MM.1S (cell line): ENCODE measurements around the gene TMEM132D.

Experiments used
- CTCF ChIP-seq: fragments of 300-600 bp; sonication (generic); IDR thresholded peaks from 2 replicates; pipeline ENCODE4 v1.5.1; 2016; ENCODE audit warnings: antibody characterized with exemption, low read length, mixed read lengths
- EZH2 ChIP-seq: fragments of 300-600 bp; sonication (generic); optimal IDR thresholded peaks from 2 replicates; pipeline ENCODE3; 2017; ENCODE audit warnings: low read depth, mild to moderate bottlenecking, antibody characterized with exemption, low read length, mixed read lengths
- EZH2phosphoT487 ChIP-seq: fragments of 300-600 bp; sonication (generic); IDR thresholded peaks from 2 replicates; pipeline ENCODE4 v1.6.1; 2018; ENCODE audit warnings: antibody characterized with exemption, low read length

GRCh38 chr12:129662234-129662633 is 241.6 kb downstream of the TMEM132D start:
- TF ChIP-seq CTCF, result no peak
- no peak for TF ChIP-seq EZH2
- no peak for TF ChIP-seq EZH2phosphoT487
